Esophagus (tissue), 2 donors: Measurements from ENCODE around the gene SLC22A4. TPM values are rescaled to one million over a fixed set of nuclear protein-coding genes. Genes with fewer than 3 reads are reported as not detected.
A peak's percentile ranks its signal among the peaks of the same experiment; 100 is the strongest.

Source experiments
- H3K27ac ChIP-seq, 2 donors: one replicate each; pipeline ENCODE4 v1.5.1; 2013; ENCODE audit warnings: low read depth in 2 of 2, mild to moderate bottlenecking in 2 of 2, inconsistent platforms in 1 of 2, low read length in 1 of 2, moderate library complexity in 1 of 2
- H3K27me3 ChIP-seq, 2 donors: one replicate each; pipeline ENCODE4 v1.6.1; 2013; ENCODE audit warnings: low read length in 2 of 2, control low read depth in 1 of 2, mild to moderate bottlenecking in 1 of 2; ENCODE audit not compliant: insufficient read depth in 2 of 2, control insufficient read depth in 1 of 2
- H3K36me3 ChIP-seq, 2 donors: one replicate each; pipeline ENCODE4 v1.6.1; 2013; ENCODE audit warnings: low read length in 1 of 2; ENCODE audit not compliant: control insufficient read depth in 2 of 2, insufficient read depth in 2 of 2
- H3K4me1 ChIP-seq, 2 donors: one replicate each; pipeline ENCODE4 v1.6.1; 2013; ENCODE audit warnings: low read length in 1 of 2; ENCODE audit not compliant: control insufficient read depth in 2 of 2, insufficient read depth in 2 of 2
- H3K4me3 ChIP-seq, 2 donors: one replicate each; pipeline ENCODE4 v1.5.1; 2013; ENCODE audit warnings: low read length in 2 of 2, mild to moderate bottlenecking in 2 of 2, low read depth in 1 of 2, moderate library complexity in 1 of 2
- H3K9me3 ChIP-seq, 2 donors: one replicate each; pipeline ENCODE4 v1.6.1; 2013; ENCODE audit warnings: mild to moderate bottlenecking in 2 of 2, low read depth in 1 of 2, low read length in 1 of 2, moderate library complexity in 1 of 2; ENCODE audit not compliant: control insufficient read depth in 2 of 2, insufficient read depth in 1 of 2
- WGBS, 2 donors: extraction: QIAGEN DNeasy Blood & Tissue Kit; methylation state at CpG; one replicate each; pipeline ENCODE4 v1.1.7; 2013; 5-methylcytosine and 5-hydroxymethylcytosine counted together
- polyA plus RNA-seq, 2 donors: library from polyadenylated mRNA; stranded (reverse); fragments of 200-250 nt; gene quantifications; one replicate each; pipeline ENCODE4 v1.2.3, GENCODE V29; 2013
- donor health status: healthy with polysubstance abuse.
- donor health status: Bipolar disorder and iron deficiency.

The SLC22A4 gene
- under 1 TPM; 0.14 to 0.16 TPM for polyA plus RNA-seq

GRCh38 chr5:132293992-132294727, at the start of gene SLC22A4:
Gene SLC22A4, plus strand, starts transcription at chr5:132294394. Its CDS starts 223 bp downstream, at chr5:132294617.
- H3K27me3 ChIP-seq = no peaks in the 10 kb centered on the region
- WGBS, 2 donors = 0% methylated on average over 52 to 63 of the region's 63 CpGs
- H3K36me3 ChIP-seq = no peaks in the 10 kb centered on the region

GRCh38 chr5:132245593-132245992, 48.6 kb upstream of the SLC22A4 start:
- Histone ChIP-seq H3K36me3 (no peaks in the 10 kb centered on the region), H3K4me3 (no peak overlapping the region), H3K27me3 (no peaks in the 10 kb centered on the region), H3K27ac (no peak overlapping the region), H3K9me3 (no peaks in the 10 kb centered on the region), H3K4me1 (no peaks in the 10 kb centered on the region)
- WGBS, 2 donors = 62 to 70% methylated on average over 1 of the region's 1 CpG

More at GRCh38 chr5:132293992-132294727, at the start of gene SLC22A4:
- peak within 1 kb of the TSS; percentile 85 to 91 for H3K27ac ChIP-seq
- H3K9me3 ChIP-seq = no peaks in the 10 kb centered on the region
- H3K4me1 ChIP-seq = peaks cover 0 to 10% of the 10 kb centered on the region in 2 donors
- peak within 1 kb of the TSS; percentile 45 to 57 for H3K4me3 ChIP-seq

- no peak overlapping the region for H3K4me3 ChIP-seq
- H3K4me1 ChIP-seq = no peaks in the 10 kb centered on the region
- H3K9me3 ChIP-seq = no peaks in the 10 kb centered on the region
- H3K36me3 ChIP-seq = no peaks in the 10 kb centered on the region
- H3K27me3 ChIP-seq = no peaks in the 10 kb centered on the region
- H3K27ac ChIP-seq = no peak overlapping the region
Observed at GRCh38 chr5:132246806-132247205, 47.4 kb upstream of the SLC22A4 start.

- H3K9me3 ChIP-seq = no peaks in the 10 kb centered on the region
- no peak overlapping the region for H3K4me3 ChIP-seq
- 93 to 95% methylated on average over 2 of the region's 2 CpGs for WGBS, 2 donors
- H3K36me3 ChIP-seq = no peaks in the 10 kb centered on the region
- no peak overlapping the region for H3K27ac ChIP-seq
- H3K4me1 ChIP-seq = peaks cover 12 to 26% of the 10 kb centered on the region in 2 donors
- no peaks in the 10 kb centered on the region for H3K27me3 ChIP-seq
Observed at GRCh38 chr5:132250547-132250946, 43.6 kb upstream of the SLC22A4 start.

- Histone ChIP-seq H3K4me1 (peaks cover 12 to 26% of the 10 kb centered on the region in 2 donors), H3K4me3 (no peak overlapping the region), H3K27me3 (no peaks in the 10 kb centered on the region), H3K36me3 (no peaks in the 10 kb centered on the region), H3K27ac (no peak overlapping the region), H3K9me3 (no peaks in the 10 kb centered on the region)
- WGBS, 2 donors = 89 to 93% methylated on average over 10 of the region's 10 CpGs
Observed at GRCh38 chr5:132251220-132251725, 42.9 kb upstream of the SLC22A4 start.

- Histone ChIP-seq H3K27ac (peak overlapping the region; percentile 73 to 88), H3K4me1 (peaks cover 12 to 29% of the 10 kb centered on the region in 2 donors), H3K36me3 (no peaks in the 10 kb centered on the region), H3K27me3 (no peaks in the 10 kb centered on the region), H3K9me3 (no peaks in the 10 kb centered on the region), H3K4me3 (no peak overlapping the region)
- WGBS, 2 donors = 48 to 53% methylated on average over 4 of the region's 4 CpGs
Observed at GRCh38 chr5:132253008-132253441, 41.2 kb upstream of the SLC22A4 start.

- Histone ChIP-seq H3K9me3 (no peaks in the 10 kb centered on the region), H3K4me1 (peaks cover 12 to 29% of the 10 kb centered on the region in 2 donors), H3K36me3 (no peaks in the 10 kb centered on the region), H3K27me3 (no peaks in the 10 kb centered on the region), H3K27ac (peak overlapping the region; percentile 73 to 88), H3K4me3 (no peak overlapping the region)
- 70 to 79% methylated on average over 8 of the region's 8 CpGs for WGBS, 2 donors
Observed at GRCh38 chr5:132253452-132254320, 40.5 kb upstream of the SLC22A4 start.

GRCh38 chr5:132254321-132254977, 39.7 kb upstream of the SLC22A4 start:
- WGBS, 2 donors = 35 to 42% methylated on average over 6 to 7 of the region's 7 CpGs
- H3K4me1 ChIP-seq = peaks cover 12 to 34% of the 10 kb centered on the region in 2 donors
- no peaks in the 10 kb centered on the region for H3K9me3 ChIP-seq
- H3K27me3 ChIP-seq = no peaks in the 10 kb centered on the region
- no peaks in the 10 kb centered on the region for H3K36me3 ChIP-seq
- H3K27ac ChIP-seq = peak overlapping the region; percentile 44 to 86
- H3K4me3 ChIP-seq = no peak overlapping the region

GRCh38 chr5:132256086-132256782, 38.0 kb upstream of the SLC22A4 start:
- WGBS, 2 donors = 95 to 96% methylated on average over 4 of the region's 4 CpGs
- H3K4me3 ChIP-seq = no peak overlapping the region
- no peak overlapping the region for H3K27ac ChIP-seq
- H3K4me1 ChIP-seq = peaks cover 14 to 48% of the 10 kb centered on the region in 2 donors
- no peaks in the 10 kb centered on the region for H3K9me3 ChIP-seq
- H3K36me3 ChIP-seq = no peaks in the 10 kb centered on the region
- H3K27me3 ChIP-seq = no peaks in the 10 kb centered on the region
